Skeletal muscle tissue (tissue), 4 donors: Measurements from ENCODE around the gene ENHO. TPM values are rescaled to one million over a fixed set of nuclear protein-coding genes. Genes with fewer than 3 reads are reported as not detected.
"Not testable (repeated sequence)": the region's sequence is repeated elsewhere in the genome, so short reads cannot be mapped to it uniquely, and the experiment has no call there.

Experiments used
- H3K27ac ChIP-seq: one replicate; pipeline ENCODE4 v1.7.0; 2013; ENCODE audit warnings: mild to moderate bottlenecking, low read depth, low read length, inconsistent platforms
- H3K27me3 ChIP-seq, 3 donors: one replicate each; pipeline ENCODE4 v1.7.0; 2013; ENCODE audit warnings: low read length in 3 of 3; ENCODE audit not compliant: control insufficient read depth in 3 of 3, insufficient read depth in 3 of 3
- H3K36me3 ChIP-seq, 3 donors: one replicate each; pipeline ENCODE4 v1.7.0; 2013; ENCODE audit warnings: low read length in 3 of 3; ENCODE audit not compliant: control insufficient read depth in 3 of 3, insufficient read depth in 3 of 3
- H3K4me1 ChIP-seq, 3 donors: one replicate each; pipeline ENCODE4 v1.7.0; 2013; ENCODE audit warnings: low read length in 3 of 3, mild to moderate bottlenecking in 3 of 3; ENCODE audit not compliant: control insufficient read depth in 3 of 3, insufficient read depth in 3 of 3
- H3K4me3 ChIP-seq, 3 donors: one replicate each; pipeline ENCODE4 v1.7.0; 2013; ENCODE audit warnings: low read length in 3 of 3
- H3K9ac ChIP-seq, 3 donors: one replicate each; pipeline ENCODE4 v1.7.0; 2013; ENCODE audit warnings: low read length in 3 of 3, mild to moderate bottlenecking in 3 of 3, moderate library complexity in 2 of 3, low read depth in 1 of 3
- H3K9me3 ChIP-seq, 3 donors: one replicate each; pipeline ENCODE4 v1.7.0; 2013; ENCODE audit warnings: low read length in 3 of 3; ENCODE audit not compliant: control insufficient read depth in 3 of 3
- total RNA-seq: library from RNA; depleted of rRNA; stranded (reverse); fragments of >200 nt; gene quantifications from one replicate; pipeline ENCODE4 v1.2.3, GENCODE V29; 2014
- donor health status: Osteomylitis.

ENHO gene
- total RNA-seq, 1 donor from 2014 or later: 4.2 TPM

- Histone ChIP-seq H3K27me3 (peaks cover 0 to 6% (median 0%) of the 10 kb centered on the region in 3 donors), H3K4me1 (peaks cover 0 to 2% (median 0%) of the 10 kb centered on the region in 3 donors), H3K9ac (no peak overlapping the region), H3K36me3 (no peaks in the 10 kb centered on the region), H3K9me3 (no peaks in the 10 kb centered on the region), H3K27ac (no peak overlapping the region), H3K4me3 (no peak overlapping the region)
Measured at GRCh38 chr9:34492051-34492450, 30.7 kb downstream of the ENHO start.

GRCh38 chr9:34491596-34491995 lies 31.2 kb downstream of the ENHO start:
- H3K27ac ChIP-seq: no peak overlapping the region
- H3K27me3 ChIP-seq: peaks cover 0 to 6% (median 0%) of the 10 kb centered on the region in 3 donors
- peaks cover 0 to 2% (median 0%) of the 10 kb centered on the region in 3 donors for H3K4me1 ChIP-seq
- no peak overlapping the region for H3K9ac ChIP-seq
- H3K36me3 ChIP-seq: no peaks in the 10 kb centered on the region
- no peaks in the 10 kb centered on the region for H3K9me3 ChIP-seq
- H3K4me3 ChIP-seq: no peak overlapping the region

- H3K9ac ChIP-seq: no peak overlapping the region
- peaks cover 0 to 6% (median 0%) of the 10 kb centered on the region in 3 donors for H3K27me3 ChIP-seq
- H3K27ac ChIP-seq: no peak overlapping the region
- peaks cover 0 to 2% (median 0%) of the 10 kb centered on the region in 3 donors for H3K4me1 ChIP-seq
- no peaks in the 10 kb centered on the region for H3K9me3 ChIP-seq
- H3K4me3 ChIP-seq: no peak overlapping the region
- H3K36me3 ChIP-seq: no peaks in the 10 kb centered on the region
Measured at GRCh38 chr9:34490760-34491159, 32.0 kb downstream of the ENHO start.

GRCh38 chr9:34490360-34490759 lies 32.4 kb downstream of the ENHO start:
- peaks cover 0 to 6% (median 0%) of the 10 kb centered on the region in 3 donors for H3K27me3 ChIP-seq
- H3K9ac ChIP-seq: no peak overlapping the region
- no peak overlapping the region for H3K27ac ChIP-seq
- H3K4me1 ChIP-seq: peaks cover 0 to 2% (median 0%) of the 10 kb centered on the region in 3 donors
- H3K9me3 ChIP-seq: no peaks in the 10 kb centered on the region
- no peaks in the 10 kb centered on the region for H3K36me3 ChIP-seq
- no peak overlapping the region for H3K4me3 ChIP-seq

GRCh38 chr9:34486572-34486971 lies 36.2 kb downstream of the ENHO start:
- H3K9ac ChIP-seq: no peak overlapping the region
- peaks cover 0 to 11% (median 7%) of the 10 kb centered on the region in 3 donors for H3K4me1 ChIP-seq
- H3K4me3 ChIP-seq: no peak overlapping the region
- H3K9me3 ChIP-seq: no peaks in the 10 kb centered on the region
- H3K36me3 ChIP-seq: no peaks in the 10 kb centered on the region
- H3K27me3 ChIP-seq: peaks cover 0 to 4% (median 0%) of the 10 kb centered on the region in 3 donors
- H3K27ac ChIP-seq: no peak overlapping the region

GRCh38 chr9:34485822-34486221 lies 37.0 kb downstream of the ENHO start:
- Histone ChIP-seq H3K27ac (no peak overlapping the region), H3K9ac (no peak overlapping the region), H3K9me3 (no peaks in the 10 kb centered on the region), H3K4me3 (no peak overlapping the region), H3K27me3 (peaks cover 0 to 2% (median 0%) of the 10 kb centered on the region in 3 donors), H3K36me3 (no peaks in the 10 kb centered on the region), H3K4me1 (peaks cover 0 to 11% (median 7%) of the 10 kb centered on the region in 3 donors)

DNA sequence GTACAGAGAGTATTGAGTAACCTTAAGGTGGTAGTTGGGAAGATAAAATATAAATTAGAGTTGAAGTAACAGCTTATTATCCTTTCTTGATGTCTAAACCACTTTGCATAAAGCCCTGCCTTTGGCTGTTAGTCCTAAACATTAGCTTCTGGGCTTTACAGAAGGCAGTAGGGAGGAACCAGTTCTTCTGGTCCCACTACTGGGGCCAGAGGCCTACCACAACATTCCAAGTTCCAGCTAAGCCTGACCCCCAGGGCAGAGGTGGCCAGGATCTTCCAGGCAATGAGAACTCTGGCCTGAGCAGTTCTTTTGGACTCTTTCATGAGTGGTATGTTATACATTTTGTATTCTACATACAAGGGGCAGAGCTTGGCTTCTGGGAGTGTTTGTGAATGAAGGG lies 38.1 kb downstream of the ENHO start:
- H3K4me1 ChIP-seq: peaks cover 0 to 11% (median 11%) of the 10 kb centered on the region in 3 donors
- H3K27me3 ChIP-seq: peaks cover 0 to 2% (median 0%) of the 10 kb centered on the region in 3 donors
- H3K9me3 ChIP-seq: no peaks in the 10 kb centered on the region
- no peak overlapping the region for H3K27ac ChIP-seq
- H3K36me3 ChIP-seq: no peaks in the 10 kb centered on the region
- H3K9ac ChIP-seq: no peak overlapping the region
- H3K4me3 ChIP-seq: no peak overlapping the region

- not testable (repeated sequence) for H3K9me3 ChIP-seq, H3K4me3 ChIP-seq, H3K27ac ChIP-seq, H3K27me3 ChIP-seq, H3K36me3 ChIP-seq, H3K9ac ChIP-seq
- H3K4me1 ChIP-seq: peaks cover 0 to 13% (median 10%) of the 10 kb centered on the region in 3 donors
Measured at GRCh38 chr9:34482746-34483145, 40.0 kb downstream of the ENHO start.

DNA sequence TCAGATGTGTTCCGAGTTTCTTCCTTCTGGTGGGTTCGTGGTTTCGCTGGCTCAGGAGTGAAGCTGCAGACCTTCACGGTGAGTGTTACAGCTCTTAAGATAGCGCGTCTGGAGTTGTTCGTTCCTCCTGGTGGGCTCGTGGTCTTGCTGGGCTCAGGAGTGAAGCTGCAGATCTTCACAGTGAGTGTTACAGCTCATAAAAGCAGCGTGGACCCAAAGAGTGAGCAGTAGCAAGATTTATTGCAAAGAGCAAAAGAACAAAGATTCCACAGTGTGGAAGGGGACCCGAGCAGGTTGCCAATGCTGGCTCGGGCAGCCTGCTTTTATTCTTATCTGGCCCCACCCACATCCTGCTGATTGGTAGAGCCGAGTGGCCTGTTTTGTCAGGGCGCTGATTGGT lies 41.2 kb downstream of the ENHO start:
- not testable (repeated sequence) for H3K36me3 ChIP-seq, H3K9ac ChIP-seq, H3K27me3 ChIP-seq, H3K27ac ChIP-seq, H3K9me3 ChIP-seq, H3K4me3 ChIP-seq
- peaks cover 0 to 13% (median 10%) of the 10 kb centered on the region in 3 donors for H3K4me1 ChIP-seq

DNA sequence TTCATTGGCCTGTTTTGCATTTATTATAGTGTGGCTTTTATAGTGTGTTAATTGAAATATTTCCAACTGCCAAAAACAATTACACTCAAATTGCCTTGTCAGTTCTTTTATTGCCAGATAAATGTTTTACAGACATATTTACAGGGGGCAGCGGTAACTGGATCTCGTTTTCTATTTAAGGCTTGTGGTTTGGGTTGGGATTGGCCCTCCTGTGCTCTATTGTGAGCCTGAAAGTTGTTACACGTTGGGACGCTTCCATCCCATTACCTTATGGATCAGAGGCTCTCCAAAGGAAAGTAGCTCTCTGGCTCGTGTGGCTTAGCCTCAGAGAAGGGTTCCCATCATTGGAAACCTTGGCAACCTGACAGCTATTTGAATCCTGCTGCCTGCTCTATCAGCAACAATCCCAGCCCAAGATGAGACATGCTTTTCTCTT lies 43.3 kb downstream of the ENHO start:
- Histone ChIP-seq H3K9me3 (no peaks in the 10 kb centered on the region), H3K27ac (no peak overlapping the region), H3K27me3 (no peaks in the 10 kb centered on the region), H3K4me3 (no peak overlapping the region), H3K4me1 (peaks cover 0 to 6% (median 4%) of the 10 kb centered on the region in 3 donors), H3K9ac (no peak overlapping the region), H3K36me3 (no peaks in the 10 kb centered on the region)
